HG02678 (cell line): ENCODE results near the gene TEPSIN.

Source experiments
- ATAC-seq: cut with Tn5 transposase; IDR thresholded peaks from one replicate; pipeline ENCODE4 v1.9.1; 2021; ENCODE audit warnings: mild to moderate bottlenecking, moderate library complexity; ENCODE audit not compliant: unreplicated experiment

The TEPSIN gene

GRCh38 chr17:81222906-81223761, 15.7 kb downstream of the TEPSIN start, which contains the start of gene CEP131:
Gene CEP131 (minus strand): TSS chr17:81222965. CDS start chr17:81220056, 2,909 bp downstream.
- peak; percentile 95 for ATAC-seq

DNA sequence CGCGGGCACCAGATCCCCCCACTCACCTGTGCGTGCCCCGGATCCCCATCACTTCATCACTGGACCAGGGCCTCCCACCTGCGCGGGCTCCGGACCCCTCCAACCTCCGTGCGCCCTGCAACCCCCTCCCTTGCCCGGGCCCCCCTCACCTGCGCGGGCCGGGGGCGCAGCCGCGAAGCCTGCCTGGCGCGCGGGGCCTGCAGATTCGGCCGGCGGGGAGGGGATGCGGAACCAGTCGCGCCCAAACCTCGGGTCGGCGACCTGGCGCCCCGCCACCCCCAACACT, 16.3 kb downstream of the TEPSIN start:
- no peak for ATAC-seq

DNA sequence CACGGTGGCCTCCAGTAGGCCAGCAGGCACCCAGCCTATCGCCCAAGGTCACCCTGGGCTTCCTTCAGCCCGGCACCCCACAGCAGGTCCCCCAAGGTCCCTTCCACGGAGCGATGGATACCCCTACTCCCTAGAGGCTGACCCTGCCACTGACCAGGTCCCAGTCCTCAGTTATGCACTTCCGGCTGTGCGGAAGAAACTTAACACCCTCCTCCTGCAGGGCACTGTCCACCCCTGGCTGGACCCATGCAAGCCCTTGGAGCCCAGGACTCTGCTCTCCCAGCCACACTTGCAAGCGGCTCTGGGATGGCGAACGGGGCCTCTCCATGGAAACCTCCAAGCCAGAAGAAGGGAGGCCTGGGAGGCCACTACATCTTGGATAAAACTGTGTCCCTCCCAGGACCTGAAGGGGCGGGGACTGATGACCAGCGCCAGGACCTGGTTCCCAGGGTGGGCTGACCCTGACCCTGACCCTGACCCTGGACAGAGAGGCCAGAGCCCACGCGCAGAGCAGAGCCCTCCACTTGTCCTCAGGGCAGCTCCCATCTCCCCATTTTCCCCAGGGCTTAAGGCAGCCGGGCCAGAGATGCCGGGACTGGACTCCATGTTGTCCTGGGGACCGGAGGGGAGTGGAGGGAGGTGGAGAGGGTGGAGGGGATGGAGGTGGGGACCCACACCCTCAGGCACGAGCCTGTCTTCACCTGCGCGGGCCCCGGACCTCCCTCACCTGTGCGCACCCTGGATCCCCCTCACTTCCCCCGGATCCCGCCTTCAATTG, 16.8 kb downstream of the TEPSIN start:
- ATAC-seq: no peak

- ATAC-seq: no peak
Observed at GRCh38 chr17:81221371-81221841, 17.4 kb downstream of the TEPSIN start.

- ATAC-seq: no peak
Observed at GRCh38 chr17:81219476-81220180, 19.2 kb downstream of the TEPSIN start.

DNA sequence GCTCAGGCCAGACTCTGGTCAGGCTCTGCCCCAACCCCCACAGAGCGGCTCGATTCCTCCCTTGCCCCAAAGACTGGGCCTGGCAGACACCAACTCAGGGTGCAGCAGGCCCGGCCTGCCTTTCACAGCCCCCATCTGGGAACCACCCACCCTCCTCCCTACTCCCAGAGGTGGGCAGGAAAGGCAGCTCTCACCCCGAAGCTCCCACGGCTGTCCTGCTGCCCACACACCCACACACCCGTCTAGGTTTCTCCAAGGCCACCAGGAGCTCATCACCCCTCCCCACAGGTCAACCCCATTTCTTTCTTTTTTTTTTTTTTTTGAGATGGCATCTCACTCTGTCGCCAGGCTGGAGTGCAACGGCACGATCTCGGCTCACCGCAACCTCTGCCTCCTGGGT, 19.9 kb downstream of the TEPSIN start:
- ATAC-seq: no peak

DNA sequence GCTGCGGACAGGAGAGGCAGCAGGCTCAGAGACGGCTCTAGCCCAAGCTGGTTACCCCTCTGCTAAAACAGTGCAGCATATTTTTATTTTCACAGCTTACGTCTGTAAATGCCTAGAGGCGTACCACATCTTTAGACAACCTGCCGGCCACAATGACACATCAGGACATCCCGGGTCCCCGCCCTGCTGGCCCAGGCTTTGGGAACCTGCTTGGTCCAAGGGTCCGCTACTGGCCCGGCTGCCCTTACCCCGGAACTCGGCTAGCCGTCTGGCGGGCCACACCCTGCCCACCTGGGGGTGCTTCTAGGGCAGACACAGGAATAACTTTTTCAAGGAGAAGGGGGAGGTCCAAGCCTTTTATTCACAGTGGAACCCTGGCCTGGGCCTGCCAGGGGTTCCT, 20.4 kb downstream of the TEPSIN start:
- no peak for ATAC-seq

DNA sequence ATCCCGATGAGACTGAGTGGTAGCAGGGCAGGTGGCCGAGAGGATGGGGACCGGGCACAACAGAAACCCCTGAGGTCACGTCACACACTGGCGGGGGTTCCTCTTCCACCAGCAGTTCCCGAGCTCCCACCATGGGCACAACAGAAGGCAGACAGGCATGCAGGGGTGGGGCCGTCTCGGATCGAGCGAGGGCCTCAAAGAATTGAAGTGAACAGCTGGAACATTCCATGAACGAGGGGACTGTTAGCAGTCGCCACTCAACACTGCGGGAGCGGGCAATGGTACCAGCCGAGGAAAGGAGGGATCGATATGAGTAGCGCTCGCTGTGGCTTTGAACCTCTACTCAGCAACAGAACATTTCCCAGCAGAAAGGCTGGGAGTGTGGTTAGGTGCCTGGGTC, 21.4 kb downstream of the TEPSIN start:
- no peak for ATAC-seq

- no peak for ATAC-seq
Observed at GRCh38 chr17:81213978-81214377, 24.9 kb downstream of the TEPSIN start.

DNA sequence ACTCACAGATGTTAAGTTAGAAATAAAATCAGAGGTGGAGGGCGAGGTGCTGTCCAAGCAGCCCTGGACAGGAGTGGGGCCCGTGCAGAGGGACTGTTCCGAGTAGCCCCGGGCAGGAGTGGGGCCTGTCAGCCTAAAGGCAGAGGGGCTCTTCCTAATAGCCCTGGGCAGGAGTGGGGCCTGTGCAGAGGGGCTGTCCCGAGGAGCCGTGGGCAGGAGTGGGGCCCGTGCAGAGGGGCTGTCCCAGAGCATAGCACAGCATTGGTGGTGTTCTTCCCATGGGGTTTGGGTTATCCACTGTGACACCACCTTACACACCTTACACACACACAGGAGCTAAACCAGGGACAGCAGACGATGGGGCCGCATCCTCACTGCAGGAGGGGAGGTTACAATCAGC, 26.5 kb downstream of the TEPSIN start:
- no peak for ATAC-seq

DNA sequence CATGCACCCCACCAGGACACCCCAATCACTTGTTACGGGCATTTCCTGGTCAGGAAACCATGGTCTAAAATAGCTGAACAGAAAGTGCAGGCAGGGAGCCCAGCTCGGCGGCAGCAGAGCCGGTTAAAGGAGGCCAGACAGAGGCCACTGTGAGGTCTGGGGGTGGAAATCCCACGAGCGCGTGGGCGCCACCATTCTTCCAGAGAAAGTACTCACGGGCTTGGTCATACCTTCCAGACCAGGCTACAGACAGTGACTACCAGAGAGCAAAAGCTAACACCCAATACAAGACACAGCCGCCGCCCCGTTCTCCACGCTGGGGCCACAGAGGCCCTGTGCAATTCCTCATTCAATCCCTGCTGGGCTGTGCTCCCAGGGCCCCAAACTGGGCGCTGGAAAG, 28.0 kb downstream of the TEPSIN start:
- ATAC-seq: no peak

- ATAC-seq: no peak
Observed at GRCh38 chr17:81210466-81210865, 28.4 kb downstream of the TEPSIN start.

- no peak for ATAC-seq
Observed at GRCh38 chr17:81209141-81209540, 29.7 kb downstream of the TEPSIN start.

DNA sequence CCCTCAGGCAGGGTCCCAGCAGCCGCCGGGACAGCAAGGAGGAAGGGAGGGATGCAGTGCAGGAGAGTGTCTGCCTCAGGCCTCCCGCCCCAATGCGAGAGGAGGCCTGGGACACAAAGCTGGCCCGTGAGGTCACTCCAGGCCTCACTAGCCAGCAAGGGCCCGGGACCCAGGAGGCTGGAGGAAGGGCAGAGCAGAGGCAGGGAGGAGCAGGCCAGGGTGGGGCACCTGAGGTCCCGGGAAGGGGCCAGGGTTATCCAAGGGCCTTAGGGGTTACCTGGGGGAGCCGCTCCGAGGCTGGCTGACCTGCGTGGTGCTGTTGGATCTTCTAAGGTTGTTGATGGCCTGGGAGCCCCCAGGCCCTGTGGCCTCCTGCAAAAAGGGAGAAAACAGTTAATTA, 30.2 kb downstream of the TEPSIN start:
- ATAC-seq: no peak

- no peak for ATAC-seq
Observed at GRCh38 chr17:81207610-81208581, 31.0 kb downstream of the TEPSIN start.

- ATAC-seq: no peak
Observed at GRCh38 chr17:81206657-81207056, 32.2 kb downstream of the TEPSIN start.

DNA sequence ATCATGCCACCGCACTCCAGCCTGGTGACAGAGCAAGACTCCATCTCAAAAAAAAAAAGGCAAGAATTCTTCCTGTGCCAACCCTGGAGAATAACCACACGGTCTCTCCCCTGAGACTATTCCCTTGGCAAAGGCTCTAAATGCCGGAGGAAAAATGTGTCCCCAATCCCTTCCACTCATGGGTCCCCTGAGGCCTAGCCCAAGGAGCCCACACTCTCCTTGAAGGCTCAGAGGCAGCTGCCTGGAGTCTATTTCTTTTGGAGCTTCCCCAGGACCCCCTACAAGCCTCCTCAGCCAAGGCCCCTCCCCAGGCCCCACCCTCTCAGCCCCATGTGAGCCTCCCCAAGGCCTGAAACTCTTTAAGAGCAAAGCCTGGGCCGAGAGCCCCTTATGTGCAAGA, 32.7 kb downstream of the TEPSIN start:
- ATAC-seq: no peak

DNA sequence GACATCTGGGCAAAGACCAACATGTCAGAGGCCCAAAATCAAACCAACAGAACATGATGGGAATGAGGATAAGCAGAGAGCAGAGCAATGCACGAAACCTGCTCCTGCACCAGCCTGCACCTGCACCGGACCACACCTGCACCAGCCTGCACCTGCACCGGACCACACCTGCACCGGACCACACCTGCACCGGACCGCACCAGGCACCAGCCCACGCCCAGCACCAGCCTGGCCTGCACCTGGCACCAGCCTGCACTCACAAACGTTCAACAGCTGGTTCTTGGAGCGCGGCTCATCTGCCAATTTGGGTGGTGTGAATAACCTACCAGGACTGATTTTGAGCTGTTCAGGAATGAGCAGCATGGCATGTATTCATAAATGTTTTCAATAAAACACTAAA, 34.3 kb downstream of the TEPSIN start:
- ATAC-seq: no peak

DNA sequence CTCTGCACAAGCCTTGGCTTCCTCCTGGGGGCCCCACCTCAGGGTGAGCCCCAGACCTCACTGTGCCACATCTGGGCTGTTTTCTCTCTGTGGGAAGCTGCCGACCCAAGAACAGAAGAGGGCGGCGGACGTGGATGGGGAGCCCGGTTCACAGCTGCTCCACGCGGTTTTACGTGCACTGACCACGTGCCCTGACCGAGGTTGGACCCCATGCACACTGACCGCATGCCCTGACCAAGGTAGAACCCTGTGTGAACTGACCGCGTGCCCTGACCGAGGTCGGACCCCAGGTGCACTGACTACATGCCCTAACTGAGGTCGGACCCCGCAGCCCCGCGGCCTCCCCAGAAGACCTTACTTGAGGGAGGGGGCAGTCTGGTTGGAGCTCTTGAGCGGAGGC, 35.7 kb downstream of the TEPSIN start:
- no peak for ATAC-seq

- ATAC-seq: no peak
Observed at GRCh38 chr17:81202318-81202717, 36.5 kb downstream of the TEPSIN start.
